Caco-2 (cell line): ENCODE results near the gene ATXN7. TPM values are rescaled to one million over a fixed set of nuclear protein-coding genes. Genes with fewer than 3 reads are reported as not detected.

ENCODE experiments used
- BruUV-seq: library from RNA; stranded (reverse); fragments of 400-500 nt; replicated peaks from 2 replicates; lab custom pipeline; 2021; lab: Mats Ljungman, UMichigan
- CTCF ChIA-PET: fragments of 300-600 bp; sonication (Branson Sonifier 250); formaldehyde crosslinking; loops from one replicate; lab custom pipeline; 2022; ENCODE audit warnings: antibody characterized with exemption; lab: Charles Lee
- POLR2A ChIA-PET: fragments of 300-600 bp; sonication (Branson Sonifier 250); formaldehyde crosslinking; loops from one replicate; lab custom pipeline; 2022; ENCODE audit warnings: antibody characterized with exemption; lab: Charles Lee
- DNase-seq, 2 experiments: peaks; one replicate each; pipeline versions ENCODE4 v3.0.0 to v3.0.0-alpha.2; 2020 to 2022
- H3K27me3 ChIP-seq: replicated peaks from 2 replicates; pipeline ENCODE4 v1.6.0; 2011; ENCODE audit warnings: low read length; ENCODE audit not compliant: control insufficient read depth, insufficient read depth
- H3K36me3 ChIP-seq: 2 replicates; pipeline ENCODE4 v1.5.1; 2011; ENCODE audit warnings: low read length; ENCODE audit not compliant: control insufficient read depth, insufficient read depth
- H3K4me1 ChIP-seq: fragments of 250-450 bp; sonication (Bioruptor Pico); 2 replicates; pipeline ENCODE4 v1.5.1; 2020; ENCODE audit warnings: mild to moderate bottlenecking
- H3K4me3 ChIP-seq: 2 replicates; pipeline ENCODE4 v1.5.1; 2011; ENCODE audit warnings: low read depth, mild to moderate bottlenecking, control low read depth, low read length
- H3K9me3 ChIP-seq: fragments of 250-450 bp; sonication (Bioruptor Pico); 2 replicates; pipeline ENCODE4 v1.5.1; 2020; ENCODE audit warnings: mild to moderate bottlenecking, moderate library complexity
- H3K27ac Mint-ChIP-seq: one replicate; pipeline ENCODE4 v1.8.0; 2022; ENCODE audit warnings: mixed read lengths; ENCODE audit not compliant: unreplicated experiment
- H3K27me3 Mint-ChIP-seq: one replicate; pipeline ENCODE4 v1.8.0; 2022; ENCODE audit warnings: mixed read lengths; ENCODE audit not compliant: insufficient read depth, unreplicated experiment
- H3K36me3 Mint-ChIP-seq: one replicate; pipeline ENCODE4 v1.8.0; 2022; ENCODE audit warnings: mild to moderate bottlenecking, mixed read lengths; ENCODE audit not compliant: insufficient read depth, unreplicated experiment
- H3K4me1 Mint-ChIP-seq: one replicate; pipeline ENCODE4 v1.8.0; 2022; ENCODE audit warnings: low read depth, mixed read lengths; ENCODE audit not compliant: unreplicated experiment
- H3K4me3 Mint-ChIP-seq: one replicate; pipeline ENCODE4 v1.8.0; 2022; ENCODE audit warnings: mild to moderate bottlenecking, moderate library complexity, mixed read lengths; ENCODE audit not compliant: unreplicated experiment
- H3K9me3 Mint-ChIP-seq: one replicate; pipeline ENCODE4 v1.8.0; 2022; ENCODE audit warnings: mixed read lengths; ENCODE audit not compliant: unreplicated experiment
- CTCF ChIP-seq, 2 experiments: fragments of 200-600 bp in 1 of 2; IDR thresholded peaks; 1 replicate in 1 of 2; 2 replicates in 1 of 2; pipeline versions ENCODE4 v1.5.1 to v1.8.0; 2011 to 2022; ENCODE audit warnings: antibody characterized with exemption in 1 of 2, control low read depth in 1 of 2, inconsistent platforms in 1 of 2, low read depth in 1 of 2, low read length in 1 of 2, mild to moderate bottlenecking in 1 of 2, moderate library complexity in 1 of 2; ENCODE audit not compliant: insufficient read depth in 1 of 2, severe bottlenecking in 1 of 2, unreplicated experiment in 1 of 2
- intact Hi-C: fragments of 100-400 bp; cut with micrococcal nuclease; formaldehyde crosslinking; loops from one replicate; pipeline ENCODE4 v1.10.0; 2022; ENCODE audit not compliant: unreplicated experiment
- total RNA-seq: library from RNA; stranded (reverse); gene quantifications from 2 replicates; pipeline ENCODE4 v1.2.3, GENCODE V29; 2022

ATXN7 gene
- total RNA-seq, 1 experiment from 2014 or later = 22.5 TPM

- intact Hi-C loops = no loop called here
- Mint-ChIP-seq H3K27ac (no peak overlapping the region), H3K4me1 (peaks cover 15% of the 10 kb centered on the region), H3K36me3 (peaks cover 23% of the 10 kb centered on the region), H3K4me3 (no peak overlapping the region), H3K9me3 (no peaks in the 10 kb centered on the region), H3K27me3 (no peaks in the 10 kb centered on the region)
- H3K27me3 ChIP-seq = no peaks in the 10 kb centered on the region
- BruUV-seq = no TSS peak
- no peak overlapping the region for H3K4me3 ChIP-seq
- ChIA-PET POLR2A (no interaction called here), CTCF (no interaction called here)
- no peak for TF ChIP-seq CTCF (IDR thresholded peaks at IDR 0.05; ENCODE audit: insufficient read depth in 1 of 2, low read depth in 1 of 2, low read length in 1 of 2, severe bottlenecking in 1 of 2, unreplicated experiment in 1 of 2)
- DNase-seq = no peak
- H3K4me1 ChIP-seq = peaks cover 13% of the 10 kb centered on the region
- H3K9me3 ChIP-seq = no peaks in the 10 kb centered on the region
- no peaks in the 10 kb centered on the region for H3K36me3 ChIP-seq
Observed at GRCh38 chr3:63976872-63977200, 113.2 kb downstream of the ATXN7 start.

GRCh38 chr3:63977893-63978292, 114.2 kb downstream of the ATXN7 start:
- no peak overlapping the region for H3K4me3 ChIP-seq
- TF ChIP-seq CTCF (IDR thresholded peaks at IDR 0.05; ENCODE audit: insufficient read depth in 1 of 2, low read depth in 1 of 2, low read length in 1 of 2, severe bottlenecking in 1 of 2, unreplicated experiment in 1 of 2) = no peak
- H3K9me3 ChIP-seq = no peaks in the 10 kb centered on the region
- peaks cover 3% of the 10 kb centered on the region; the same call in 1 of the 2 replicates for H3K4me1 ChIP-seq
- POLR2A ChIA-PET = no interaction called here
- no TSS peak for BruUV-seq
- H3K36me3 ChIP-seq = no peaks in the 10 kb centered on the region
- Mint-ChIP-seq H3K4me3 (no peak overlapping the region), H3K9me3 (no peaks in the 10 kb centered on the region), H3K4me1 (peaks cover 15% of the 10 kb centered on the region), H3K27me3 (no peaks in the 10 kb centered on the region), H3K36me3 (peaks cover 20% of the 10 kb centered on the region), H3K27ac (no peak overlapping the region)
- H3K27me3 ChIP-seq = no peaks in the 10 kb centered on the region
- CTCF ChIA-PET = no interaction called here
- DNase-seq = no peak
- intact Hi-C loops = no loop called here

- Mint-ChIP-seq H3K9me3 (no peaks in the 10 kb centered on the region), H3K4me3 (no peak overlapping the region), H3K27ac (no peak overlapping the region), H3K36me3 (peaks cover 19% of the 10 kb centered on the region), H3K4me1 (peaks cover 15% of the 10 kb centered on the region), H3K27me3 (no peaks in the 10 kb centered on the region)
- ChIA-PET POLR2A (no interaction called here), CTCF (no interaction called here)
- no peaks in the 10 kb centered on the region for H3K9me3 ChIP-seq
- TF ChIP-seq CTCF (IDR thresholded peaks at IDR 0.05; ENCODE audit: insufficient read depth in 1 of 2, low read depth in 1 of 2, low read length in 1 of 2, severe bottlenecking in 1 of 2, unreplicated experiment in 1 of 2) = no peak
- no peaks in the 10 kb centered on the region for H3K36me3 ChIP-seq
- H3K4me1 ChIP-seq = no peaks in the 10 kb centered on the region; the same call in 1 of the 2 replicates
- H3K4me3 ChIP-seq = no peak overlapping the region
- intact Hi-C loops = no loop called here
- no peaks in the 10 kb centered on the region for H3K27me3 ChIP-seq
- no peak for DNase-seq
- no TSS peak for BruUV-seq
Observed at GRCh38 chr3:63979093-63979885, 115.6 kb downstream of the ATXN7 start.
